ENCODE data around the gene SLC5A9. TPM values are rescaled to one million over a fixed set of nuclear protein-coding genes. Genes with fewer than 3 reads are reported as not detected.

The SLC5A9 gene
- total RNA-seq: not detected in 2 replicates

DNA sequence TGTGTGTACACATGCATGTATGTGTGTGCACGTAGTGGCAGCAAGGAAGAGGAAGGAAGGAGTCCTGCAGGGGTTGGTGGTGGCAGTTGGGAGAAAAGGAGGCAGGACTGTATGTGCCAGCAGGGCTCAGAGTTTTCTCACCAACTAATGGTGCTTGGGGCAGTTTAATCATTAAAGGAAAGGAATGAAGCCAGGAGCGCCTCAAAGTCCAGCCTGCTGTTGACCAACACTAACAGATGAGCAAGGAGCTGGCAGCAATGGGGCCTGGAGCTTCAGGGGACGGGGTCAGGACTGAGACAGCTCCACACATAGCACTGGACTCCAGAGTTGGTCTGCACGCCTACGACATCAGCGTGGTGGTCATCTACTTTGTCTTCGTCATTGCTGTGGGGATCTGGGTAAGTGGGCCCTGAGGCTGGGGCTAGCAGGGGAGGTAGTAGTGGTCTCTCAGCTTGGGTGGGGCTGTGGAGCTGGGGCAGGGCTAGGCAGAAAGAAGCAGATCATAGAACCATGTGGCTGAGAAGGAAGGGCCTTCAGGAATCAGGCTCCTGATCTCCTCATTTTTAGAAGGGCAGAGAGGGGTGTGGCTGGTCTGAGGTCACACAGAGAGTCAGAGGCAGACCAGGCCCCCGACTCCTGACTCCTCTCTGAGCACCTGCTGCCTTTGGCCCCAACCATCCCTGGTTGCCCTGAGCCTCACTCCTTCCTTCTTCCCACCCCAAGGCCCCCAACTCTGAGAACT lies at the start of gene SLC5A9:
SLC5A9 (plus strand) TSS at position 216 of the 742 bp plus-strand sequence; CDS start at position 237, 21 bp downstream.

Other genes starting within 250 kb of the SLC5A9 start
- gene TRABD2B, start 225.3 kb upstream of the SLC5A9 start, total RNA-seq: 0.28 and 0.65 TPM in 2 replicates
- 4.0 and 5.4 TPM in 2 replicates for gene SPATA6, start 249.5 kb downstream of the SLC5A9 start, total RNA-seq

Data from smooth muscle cell of bladder (primary cell).